NCI-H526 (cell line): ENCODE data around the gene NETO1.
A peak's percentile ranks its signal among the peaks of the same experiment; 100 is the strongest.

ENCODE experiments used
- DNase-seq, 2 experiments: peaks; one replicate each; lab custom pipeline; 2025; lab: John Stamatoyannopoulos, UW

The NETO1 gene

DNA sequence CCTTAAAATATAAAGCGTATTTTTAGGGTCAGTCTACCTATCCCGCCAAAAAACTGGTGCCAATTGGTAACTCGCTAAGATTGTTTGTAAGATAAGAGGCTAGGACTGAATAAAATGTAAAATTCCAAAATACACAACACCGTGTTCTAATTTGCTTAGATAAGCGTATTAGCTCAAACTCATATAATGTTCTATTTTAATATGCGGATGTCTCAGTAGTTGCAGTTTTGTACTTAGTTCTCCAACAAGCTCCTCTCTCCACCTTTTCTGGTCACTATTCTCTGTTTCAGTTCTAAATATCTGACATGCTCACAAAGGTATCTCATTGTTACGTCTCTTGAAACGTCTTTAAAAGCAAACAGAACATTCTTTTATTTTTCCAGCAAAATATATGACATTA, 24.0 kb downstream of the NETO1 start:
- DNase-seq, result no peak

DNA sequence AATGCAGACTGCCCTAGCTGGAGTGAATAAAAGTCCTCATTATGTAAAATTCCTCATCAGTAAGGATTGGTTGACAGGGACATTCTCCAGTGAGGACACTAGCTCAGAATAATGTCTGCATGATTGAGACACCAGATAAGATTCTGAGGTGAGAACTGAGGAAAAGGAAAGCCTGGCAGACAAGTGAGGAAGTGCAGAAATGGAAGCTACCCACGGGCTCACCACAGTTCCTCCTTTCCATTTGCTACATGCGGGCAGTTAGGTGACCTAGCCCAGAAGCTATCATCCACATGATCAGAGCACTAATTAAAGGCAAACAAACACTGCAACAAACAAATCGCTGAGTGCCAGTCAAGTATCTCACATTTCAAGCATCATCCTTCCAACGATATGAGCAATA, 27.7 kb downstream of the NETO1 start:
- DNase-seq, result no peak

DNA sequence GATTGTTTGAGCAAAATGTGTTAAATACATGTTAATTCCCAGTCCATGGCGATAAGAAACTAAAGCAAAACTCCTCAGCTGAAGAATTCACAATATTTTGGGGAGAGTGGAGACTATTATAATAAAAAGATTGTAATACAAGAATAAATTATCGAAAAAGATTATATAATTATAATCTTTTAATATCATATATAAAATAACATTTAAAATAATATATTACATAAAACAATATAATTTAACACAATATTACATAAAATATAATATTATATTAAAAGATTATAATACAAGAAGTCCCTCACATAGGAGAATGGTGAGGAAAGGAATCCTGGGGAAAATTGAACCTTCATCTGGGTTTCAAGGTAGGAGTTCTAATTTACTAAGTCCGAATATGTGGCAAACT, 33.1 kb downstream of the NETO1 start:
- no peak for DNase-seq

- no peak for DNase-seq
These were observed 34.3 kb downstream of the NETO1 start for GRCh38 chr18:72833471-72833870.

DNA sequence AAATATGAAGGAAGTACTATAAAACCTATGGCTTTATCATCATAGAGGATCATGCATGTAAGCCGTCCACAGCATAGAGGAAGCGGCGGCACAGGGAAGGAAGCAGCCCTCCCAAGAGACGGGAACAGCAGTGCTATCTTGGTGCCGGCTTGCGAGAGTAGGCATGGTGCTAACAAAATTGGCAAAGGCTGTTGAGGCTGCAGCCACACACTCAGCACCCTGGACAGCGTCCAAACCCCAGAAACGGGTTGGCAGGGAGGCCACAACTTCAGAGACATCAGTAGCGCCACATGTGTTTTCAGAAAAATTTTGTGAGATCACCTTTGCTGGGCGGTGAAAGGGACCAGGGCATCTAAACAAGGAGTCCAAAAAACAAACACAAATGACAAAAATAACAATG, 37.7 kb downstream of the NETO1 start:
- DNase-seq, result no peak

- no peak for DNase-seq
These were observed 39.2 kb downstream of the NETO1 start for GRCh38 chr18:72828601-72829000.

DNA sequence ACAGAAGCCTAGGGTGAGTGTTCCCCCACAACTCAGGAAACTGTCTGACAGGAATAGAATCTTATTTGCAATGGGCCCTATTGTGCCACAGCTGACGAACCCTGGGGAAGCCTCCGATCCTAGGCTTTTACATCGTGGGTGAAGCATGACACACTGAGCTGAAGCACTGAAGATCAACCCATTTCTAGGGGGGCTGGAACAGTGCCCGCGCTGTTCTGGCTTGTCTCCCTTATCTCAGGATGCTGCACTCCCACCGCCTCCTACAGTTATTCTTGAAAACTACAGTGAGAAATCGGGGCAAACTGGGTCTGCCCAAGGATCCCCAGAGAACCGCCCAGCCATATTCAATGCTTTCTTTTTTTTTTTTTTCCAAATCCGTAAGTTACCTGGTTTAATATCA, 41.1 kb downstream of the NETO1 start:
- DNase-seq, result no peak

GRCh38 chr18:72823345-72823744, 44.4 kb downstream of the NETO1 start:
- no peak for DNase-seq

GRCh38 chr18:72822202-72822601, 45.6 kb downstream of the NETO1 start:
- no peak for DNase-seq

- no peak for DNase-seq
These were observed 47.2 kb downstream of the NETO1 start for GRCh38 chr18:72820571-72820970.

GRCh38 chr18:72819050-72819449, 48.7 kb downstream of the NETO1 start:
- no peak for DNase-seq

DNA sequence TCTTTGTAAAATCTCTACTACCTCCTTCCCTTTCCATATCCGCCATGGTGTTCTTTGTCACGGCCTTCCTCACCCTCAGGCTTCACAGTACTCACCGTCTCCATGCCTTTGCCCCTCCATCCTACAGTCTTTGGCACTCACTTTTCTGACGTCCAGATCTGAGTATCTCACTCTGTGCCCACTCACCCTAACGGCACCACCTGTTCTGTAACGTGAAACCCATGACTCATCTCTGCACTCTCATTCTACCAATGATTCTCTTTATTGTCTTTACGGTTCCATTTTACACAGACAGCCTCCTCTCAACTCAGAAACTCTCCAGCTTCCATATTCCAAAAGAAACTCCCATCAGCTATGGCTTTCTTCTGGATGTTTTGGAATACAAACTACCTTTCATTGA, 56.7 kb downstream of the NETO1 start:
- no peak for DNase-seq

- no peak for DNase-seq
These were observed 59.1 kb downstream of the NETO1 start for GRCh38 chr18:72808680-72809079.

DNA sequence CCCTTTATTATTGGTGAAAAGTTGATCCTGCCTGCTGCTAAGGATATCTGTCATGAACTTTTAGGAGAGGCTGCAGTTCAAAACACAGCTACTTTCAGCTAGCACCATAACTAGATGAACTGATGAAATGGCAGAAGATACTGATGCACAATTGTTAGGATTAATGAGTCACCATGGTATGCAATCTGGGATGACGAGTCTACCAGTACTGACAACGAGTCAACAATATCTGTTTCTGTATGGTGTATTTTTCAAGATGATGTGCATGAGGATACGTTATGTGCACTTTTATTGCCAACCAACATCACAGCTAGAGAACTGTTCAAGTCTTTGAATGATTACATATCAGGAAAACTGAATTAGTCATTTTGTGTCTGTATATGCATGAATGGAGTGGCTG, 68.7 kb downstream of the NETO1 start:
- no peak for DNase-seq

DNA sequence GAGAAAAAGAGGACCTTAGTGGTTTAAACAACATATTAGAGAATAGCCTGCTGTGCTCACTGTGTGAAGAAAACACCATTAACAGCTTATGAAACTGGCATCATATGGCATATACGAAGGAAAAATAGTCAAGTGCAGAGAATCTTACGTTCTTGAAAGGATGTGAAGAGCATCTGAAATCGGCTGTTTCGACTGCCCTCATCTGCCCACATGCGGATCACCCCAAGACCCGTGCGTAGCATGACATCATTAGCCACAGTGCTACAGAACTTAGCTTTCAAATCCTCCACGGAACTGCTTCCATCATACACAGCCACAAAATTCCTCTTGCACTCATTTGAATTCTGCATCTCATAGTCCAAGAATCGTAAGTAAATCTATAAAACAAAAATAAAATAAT, 84.3 kb downstream of the NETO1 start:
- DNase-seq, result no peak

- no peak for DNase-seq
These were observed 92.9 kb downstream of the NETO1 start for GRCh38 chr18:72774914-72775313.

DNA sequence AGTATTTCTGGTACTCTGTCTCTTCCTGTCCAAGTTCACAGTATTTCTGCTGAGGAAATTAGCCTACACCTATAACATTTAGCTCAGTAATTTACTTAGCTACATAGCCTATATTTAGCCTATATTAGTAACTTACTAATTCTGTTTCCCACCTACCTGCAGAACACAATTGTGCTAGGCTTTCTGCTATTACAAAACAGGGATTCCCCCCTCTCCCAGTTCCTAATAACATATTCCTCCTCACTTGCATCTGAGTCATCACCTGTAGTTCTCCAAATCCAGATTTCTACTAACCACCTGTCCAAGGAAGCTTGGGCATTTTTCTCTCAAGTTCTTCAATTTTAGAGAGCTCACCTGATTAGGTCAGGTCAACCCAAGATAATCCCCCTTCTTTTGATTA, 94.9 kb downstream of the NETO1 start:
- no peak for DNase-seq

- DNase-seq, result no peak
These were observed 99.0 kb downstream of the NETO1 start for GRCh38 chr18:72768681-72769229.

DNA sequence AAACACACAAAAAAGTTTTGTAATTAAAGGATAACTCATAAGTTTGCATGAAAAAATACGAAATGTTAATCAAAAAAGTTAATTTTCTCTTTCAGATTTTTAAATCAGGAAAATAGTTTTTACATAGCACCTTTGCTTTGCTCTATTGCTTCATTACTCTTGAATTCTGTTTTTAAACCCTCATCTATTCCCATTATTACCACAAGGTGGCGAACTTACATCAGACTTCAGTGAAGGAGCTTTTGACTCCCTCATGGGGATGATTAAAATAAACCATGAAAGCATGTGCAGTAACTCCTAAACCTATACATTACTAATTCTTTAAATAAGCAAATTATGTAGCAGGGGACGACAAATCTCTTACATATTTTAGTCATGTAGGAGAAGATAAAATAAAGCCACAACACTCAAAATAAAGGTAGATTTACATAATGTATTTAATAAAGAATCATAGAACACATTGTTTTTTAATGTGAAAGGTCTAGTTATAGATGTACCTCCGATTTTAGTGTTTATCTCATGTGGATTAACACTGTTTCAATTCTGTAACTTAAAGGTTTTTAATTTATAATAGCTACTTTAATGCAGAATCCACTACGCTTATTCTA, 105.2 kb downstream of the NETO1 start:
- peak; percentile 11 to 64 for DNase-seq

DNA sequence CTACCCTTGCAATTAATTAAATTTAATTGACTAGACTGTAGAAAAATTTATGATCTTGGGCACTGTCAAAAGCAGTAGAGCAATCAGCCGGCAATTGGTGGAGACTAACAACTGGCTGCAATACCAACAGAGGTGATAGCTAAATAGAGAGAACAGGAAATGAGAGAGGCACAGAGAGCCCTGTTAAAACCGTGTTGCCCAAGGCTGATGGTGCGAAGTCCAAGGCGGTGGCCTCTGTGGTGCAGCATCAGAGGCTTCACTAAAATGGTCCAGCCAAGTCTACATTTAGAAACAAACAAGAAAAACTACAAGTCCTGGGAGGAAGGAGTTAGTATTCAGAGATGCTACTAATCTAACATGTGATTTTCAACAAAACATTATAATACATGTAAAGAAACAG, 115.6 kb downstream of the NETO1 start:
- no peak for DNase-seq

DNA sequence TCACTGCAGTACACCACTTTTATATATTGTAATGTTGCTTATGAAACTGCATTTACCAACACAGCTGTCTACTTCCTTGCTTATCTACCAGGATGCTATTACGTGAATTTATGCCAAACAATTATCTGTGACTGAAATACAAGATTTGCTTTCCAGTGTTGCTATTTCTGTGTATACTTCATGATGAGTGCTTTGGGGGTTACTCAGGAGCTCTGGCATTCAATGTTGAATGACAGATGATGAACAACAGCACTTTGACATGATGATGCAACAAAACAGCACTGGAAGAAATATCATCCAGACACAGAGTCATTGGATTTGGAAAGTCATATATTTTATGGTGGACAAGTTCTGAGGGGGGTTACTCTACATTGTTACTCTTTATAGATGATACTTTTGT, 125.8 kb downstream of the NETO1 start:
- DNase-seq, result no peak

- no peak for DNase-seq
These were observed 129.7 kb downstream of the NETO1 start for GRCh38 chr18:72738136-72738535.

- no peak for DNase-seq
These were observed 140.0 kb downstream of the NETO1 start for GRCh38 chr18:72727776-72728175.

- no peak for DNase-seq
These were observed 140.6 kb downstream of the NETO1 start for GRCh38 chr18:72727038-72727655.
